NCI-H524 (cell line): ENCODE data around the gene FGGY.
"Not testable (repeated sequence)": the region's sequence is repeated elsewhere in the genome, so short reads cannot be mapped to it uniquely, and the experiment has no call there.

Experiments
- DNase-seq, 2 experiments: peaks; one replicate each; lab custom pipeline; 2025; lab: John Stamatoyannopoulos, UW

FGGY gene

GRCh38 chr1:59640851-59641250 is 344.0 kb downstream of the FGGY start:
- DNase-seq: no peak

DNA sequence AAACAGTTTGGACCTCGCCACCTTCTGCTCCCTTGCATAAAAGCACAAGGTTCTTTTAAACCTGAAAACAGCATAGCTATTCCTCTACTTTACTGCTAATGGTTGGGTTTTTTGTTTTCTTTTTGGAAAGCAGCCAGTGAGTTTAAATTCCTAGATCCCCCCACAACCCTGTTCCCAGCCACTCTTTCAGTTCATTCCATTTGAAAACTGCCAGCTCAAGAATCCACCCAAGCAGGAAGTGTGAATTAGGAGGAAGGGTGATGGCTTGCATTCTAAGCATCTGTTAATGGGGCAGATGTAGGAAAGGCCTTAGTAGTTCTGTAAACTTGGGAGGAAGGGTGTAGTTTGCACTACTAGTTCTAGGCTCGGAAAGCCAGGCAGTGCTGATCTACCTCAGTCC is 344.9 kb downstream of the FGGY start:
- DNase-seq: no peak

- DNase-seq: no peak
These were observed 346.6 kb downstream of the FGGY start for GRCh38 chr1:59643526-59643925.

- DNase-seq: no peak
These were observed 349.0 kb downstream of the FGGY start for GRCh38 chr1:59645893-59646292.

DNA sequence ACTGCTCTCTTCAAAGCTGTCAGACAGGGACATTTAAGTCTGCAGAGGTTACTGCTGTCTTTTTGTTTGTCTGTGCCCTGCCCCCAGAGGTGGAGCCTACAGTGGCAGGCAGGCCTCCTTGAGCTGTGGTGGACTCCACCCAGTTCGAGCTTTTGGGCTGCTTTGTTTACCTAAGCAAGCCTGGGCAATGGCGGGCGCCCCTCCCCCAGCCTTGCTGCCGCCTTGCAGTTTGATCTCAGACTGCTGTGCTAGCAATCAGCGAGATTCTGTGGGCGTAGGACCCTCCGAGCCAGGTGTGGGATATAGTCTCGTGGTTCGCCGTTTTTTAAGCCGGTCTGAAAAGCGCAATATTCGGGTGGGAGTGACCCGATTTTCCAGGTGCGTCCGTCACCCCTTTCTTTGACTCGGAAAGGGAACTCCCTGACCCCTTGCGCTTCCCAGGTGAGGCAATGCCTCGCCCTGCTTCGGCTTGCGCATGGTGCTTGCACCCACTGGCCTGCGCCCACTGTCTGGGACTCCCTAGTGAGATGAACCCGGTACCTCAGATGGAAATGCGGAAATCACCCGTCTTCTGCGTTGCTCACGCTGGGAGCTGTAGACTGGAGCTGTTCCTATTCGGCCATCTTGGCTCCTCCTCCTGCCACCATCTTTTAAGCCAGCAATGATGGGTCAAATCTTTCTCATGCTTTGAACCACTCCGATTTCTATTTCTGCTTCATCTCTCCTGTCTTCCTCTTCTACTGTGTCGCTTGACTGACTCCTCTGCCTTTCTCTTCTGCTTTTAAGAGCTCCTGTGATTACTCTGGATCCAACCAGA is 356.5 kb downstream of the FGGY start:
- not testable (repeated sequence) for DNase-seq

- no peak for DNase-seq
These were observed 357.1 kb downstream of the FGGY start for GRCh38 chr1:59653968-59654367.

GRCh38 chr1:59657873-59658465 is 361.1 kb downstream of the FGGY start:
- DNase-seq: no peak

DNA sequence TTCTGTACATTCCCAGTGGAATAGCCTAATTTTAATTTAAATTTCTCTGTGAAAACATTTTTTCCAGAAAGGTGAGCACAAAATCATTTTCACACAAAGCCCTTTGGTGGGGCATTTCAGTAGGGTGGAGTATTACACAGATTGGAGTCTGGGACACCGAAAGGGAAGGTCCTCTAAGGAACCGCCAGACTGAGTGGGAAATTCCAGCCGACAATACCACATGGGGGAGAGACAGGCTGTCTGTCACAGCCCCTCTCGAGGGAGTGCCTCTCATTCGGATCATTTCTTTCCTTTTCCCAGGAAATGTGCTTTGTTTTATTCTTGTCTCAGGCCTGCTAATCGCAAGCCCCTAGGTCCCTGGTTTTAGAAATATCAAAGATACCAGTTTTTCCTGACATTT is 367.3 kb downstream of the FGGY start:
- no peak for DNase-seq

GRCh38 chr1:59666106-59666505 is 369.2 kb downstream of the FGGY start:
- no peak for DNase-seq

DNA sequence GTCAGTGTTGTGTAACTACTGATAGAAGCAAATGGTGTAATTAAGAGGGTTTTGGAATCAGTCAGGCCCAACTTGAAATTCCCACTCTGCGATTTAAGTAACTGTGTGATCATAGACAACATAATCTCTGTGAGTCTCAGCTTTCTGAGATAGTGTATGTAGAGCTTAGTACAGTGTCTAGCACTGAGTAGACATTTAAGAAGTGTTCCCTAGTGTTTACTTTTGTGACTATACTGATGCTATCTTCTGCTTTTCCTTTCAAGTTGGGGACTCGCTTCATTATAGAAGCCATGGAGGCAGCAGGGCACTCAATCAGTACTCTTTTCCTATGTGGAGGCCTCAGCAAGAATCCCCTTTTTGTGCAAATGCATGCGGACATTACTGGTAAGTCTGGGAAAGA is 370.1 kb downstream of the FGGY start:
- no peak for DNase-seq

- DNase-seq: no peak
These were observed 372.9 kb downstream of the FGGY start for GRCh38 chr1:59669752-59670312.

DNA sequence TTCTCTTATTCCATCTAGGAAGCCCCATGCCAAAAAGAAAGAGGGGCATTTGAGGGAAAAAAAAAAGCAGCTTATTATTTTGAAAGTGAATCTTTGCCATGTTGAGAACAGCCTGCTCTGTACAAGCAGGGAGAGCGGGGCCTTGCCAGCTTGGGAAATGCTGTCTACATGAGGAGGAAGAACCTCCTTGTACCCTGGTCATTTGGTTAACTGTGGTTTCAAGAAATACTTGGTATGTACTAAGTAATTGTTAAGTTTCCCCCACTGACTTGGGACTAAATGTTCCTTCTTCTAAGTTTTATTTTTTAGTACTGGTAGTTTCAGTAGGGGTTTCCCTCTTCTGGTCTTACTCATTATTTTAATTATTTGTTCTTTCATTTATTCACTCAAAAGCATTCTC is 373.8 kb downstream of the FGGY start:
- no peak for DNase-seq

DNA sequence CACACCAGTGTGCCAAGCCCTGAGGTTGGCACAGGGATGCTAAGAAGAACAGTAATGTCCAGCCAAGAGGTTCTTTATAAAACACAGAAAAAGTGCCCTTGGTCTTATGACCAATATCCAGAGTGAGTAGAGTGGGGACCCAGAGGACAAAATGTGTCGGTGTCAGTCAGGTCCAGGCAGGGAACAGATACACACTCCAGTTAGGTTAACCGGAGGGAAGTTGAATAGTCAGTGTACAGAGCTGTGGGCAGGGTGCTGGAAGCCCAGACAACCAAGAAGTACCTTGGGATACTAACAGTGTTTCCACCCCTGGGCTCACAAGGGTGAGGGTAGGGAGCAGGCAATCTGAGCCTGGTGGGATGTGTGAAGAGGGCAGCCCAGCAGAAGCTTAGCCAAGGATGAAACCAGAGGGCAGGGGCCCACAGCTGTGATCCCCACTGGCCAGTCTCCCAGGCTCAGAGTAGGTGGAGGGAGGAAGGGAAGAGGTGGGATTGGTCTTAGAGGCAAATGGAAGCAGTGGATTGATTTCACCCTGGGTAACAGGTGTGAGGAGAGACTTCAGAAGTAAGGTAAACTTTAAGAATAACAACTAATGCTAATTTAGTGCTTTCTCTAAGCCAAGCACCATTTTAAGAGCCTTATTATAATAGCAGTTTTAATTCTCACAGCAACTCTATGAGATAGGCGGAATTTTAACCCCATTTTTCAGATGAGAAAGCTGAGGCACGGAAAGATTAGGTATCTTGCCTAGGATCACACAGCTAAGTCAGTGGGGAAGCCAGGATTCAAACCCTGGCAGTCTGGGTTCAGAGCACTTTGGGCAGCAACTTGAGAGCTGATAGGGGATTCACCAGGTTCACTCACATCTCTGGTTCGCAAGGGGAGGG is 374.4 kb downstream of the FGGY start:
- no peak for DNase-seq

DNA sequence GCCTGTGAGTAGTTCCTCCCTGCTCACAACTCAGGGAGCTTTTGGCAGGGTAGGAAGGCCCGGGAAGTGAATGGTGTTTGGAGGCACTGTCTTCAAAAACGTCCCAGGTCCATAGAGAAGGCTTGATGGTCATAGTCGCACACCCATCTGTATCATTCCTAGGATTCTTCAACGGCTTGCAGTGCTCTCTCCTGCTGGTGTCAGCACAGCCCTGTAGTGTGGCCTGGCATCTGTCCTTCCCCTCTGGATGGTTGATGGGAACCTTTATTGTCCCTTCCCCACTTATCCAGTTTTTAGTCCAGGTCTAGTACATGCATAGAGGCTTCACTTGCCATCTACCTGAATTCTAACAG is 375.0 kb downstream of the FGGY start:
- DNase-seq: no peak

GRCh38 chr1:59672851-59673572 is 376.1 kb downstream of the FGGY start:
- no peak for DNase-seq

GRCh38 chr1:59673573-59674450 is 376.9 kb downstream of the FGGY start:
- no peak for DNase-seq

DNA sequence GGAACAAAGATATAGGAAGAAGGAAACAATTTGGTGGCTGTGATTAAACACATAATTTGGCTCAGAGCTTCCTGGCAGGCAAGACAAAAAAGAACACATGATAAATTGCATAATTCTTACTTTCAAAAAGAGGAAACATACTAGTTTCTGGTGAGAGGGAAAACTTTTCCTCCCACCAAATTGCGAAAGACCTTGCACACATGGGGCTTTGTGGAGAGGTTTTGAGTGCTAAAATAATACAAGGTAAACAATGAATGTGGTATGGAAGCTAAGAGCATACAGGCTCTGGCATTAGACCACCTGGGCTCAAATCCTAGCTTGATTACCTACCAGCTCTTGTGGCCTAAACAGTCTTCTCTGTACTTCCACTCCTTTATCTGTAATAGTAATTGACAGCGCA is 377.7 kb downstream of the FGGY start:
- no peak for DNase-seq

- no peak for DNase-seq
These were observed 379.0 kb downstream of the FGGY start for GRCh38 chr1:59675936-59676335.

DNA sequence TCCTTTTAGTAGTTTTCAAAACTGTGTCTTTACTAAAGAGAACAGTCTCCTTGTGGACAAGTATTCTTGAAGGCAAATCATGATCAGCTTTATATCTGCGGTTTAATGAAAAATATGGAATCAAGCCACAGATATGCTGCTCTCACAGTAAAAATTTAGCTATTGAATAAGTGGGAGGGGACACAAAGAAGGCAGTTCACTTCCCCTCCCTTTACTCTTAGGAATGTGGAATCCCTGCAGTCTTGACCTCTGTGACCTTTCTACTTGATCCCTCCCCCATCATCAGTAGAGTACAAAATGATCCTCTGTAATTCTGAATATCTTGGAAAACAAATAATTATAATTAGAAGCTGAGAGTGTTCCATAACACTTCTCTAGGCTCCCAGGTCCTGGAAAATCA is 381.1 kb downstream of the FGGY start:
- DNase-seq: no peak

DNA sequence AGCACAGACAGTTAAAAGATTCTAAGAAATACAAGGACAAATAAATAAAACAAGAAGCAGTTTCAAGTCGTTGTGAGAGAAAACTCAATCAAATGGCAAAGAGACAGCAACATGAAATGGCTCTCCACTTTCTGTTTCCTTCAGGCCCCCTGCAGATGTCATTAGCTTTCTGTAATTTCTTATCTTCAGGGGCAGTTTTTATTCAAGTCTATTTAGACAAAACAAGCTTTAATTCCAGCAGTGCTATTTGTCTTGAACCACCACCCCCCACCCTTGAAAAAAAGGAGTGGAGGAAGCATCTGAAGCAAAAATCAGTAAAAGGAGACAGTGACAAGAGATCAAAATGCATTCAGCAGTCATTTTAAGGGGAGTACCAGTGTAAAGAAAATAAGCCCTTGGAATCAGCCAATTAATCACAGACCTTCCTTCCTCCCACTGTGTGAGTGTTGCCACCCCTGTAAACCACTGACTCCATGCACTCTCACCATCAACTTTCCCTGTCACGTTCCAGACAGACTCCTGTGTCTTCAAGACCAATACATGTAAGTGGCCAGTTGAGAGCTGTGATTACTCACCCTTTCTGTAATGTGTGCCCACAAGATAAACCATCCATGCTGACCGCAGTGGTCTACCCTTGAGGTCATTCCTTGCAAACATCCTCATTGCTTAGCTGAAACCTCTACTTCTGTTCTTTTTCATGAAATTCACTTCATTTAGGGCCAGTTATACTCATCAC is 381.8 kb downstream of the FGGY start:
- peak in 1 of 2 experiments; percentile 30 for DNase-seq
